Caco-2 (cell line): ENCODE measurements around the gene PNMA8B. TPM values are rescaled to one million over a fixed set of nuclear protein-coding genes. Genes with fewer than 3 reads are reported as not detected.

Experiments
- BruUV-seq: library from RNA; stranded (reverse); fragments of 400-500 nt; replicated peaks from 2 replicates; lab custom pipeline; 2021; lab: Mats Ljungman, UMichigan
- CTCF ChIA-PET: fragments of 300-600 bp; sonication (Branson Sonifier 250); formaldehyde crosslinking; loops from one replicate; lab custom pipeline; 2022; ENCODE audit warnings: antibody characterized with exemption; lab: Charles Lee
- POLR2A ChIA-PET: fragments of 300-600 bp; sonication (Branson Sonifier 250); formaldehyde crosslinking; loops from one replicate; lab custom pipeline; 2022; ENCODE audit warnings: antibody characterized with exemption; lab: Charles Lee
- DNase-seq, 2 experiments: peaks; one replicate each; pipeline versions ENCODE4 v3.0.0 to v3.0.0-alpha.2; 2020 to 2022
- H3K27me3 ChIP-seq: replicated peaks from 2 replicates; pipeline ENCODE4 v1.6.0; 2011; ENCODE audit warnings: low read length; ENCODE audit not compliant: control insufficient read depth, insufficient read depth
- H3K36me3 ChIP-seq: 2 replicates; pipeline ENCODE4 v1.5.1; 2011; ENCODE audit warnings: low read length; ENCODE audit not compliant: control insufficient read depth, insufficient read depth
- H3K4me1 ChIP-seq: fragments of 250-450 bp; sonication (Bioruptor Pico); 2 replicates; pipeline ENCODE4 v1.5.1; 2020; ENCODE audit warnings: mild to moderate bottlenecking
- H3K4me3 ChIP-seq: 2 replicates; pipeline ENCODE4 v1.5.1; 2011; ENCODE audit warnings: low read depth, mild to moderate bottlenecking, control low read depth, low read length
- H3K9me3 ChIP-seq: fragments of 250-450 bp; sonication (Bioruptor Pico); 2 replicates; pipeline ENCODE4 v1.5.1; 2020; ENCODE audit warnings: mild to moderate bottlenecking, moderate library complexity
- H3K27ac Mint-ChIP-seq: one replicate; pipeline ENCODE4 v1.8.0; 2022; ENCODE audit warnings: mixed read lengths; ENCODE audit not compliant: unreplicated experiment
- H3K27me3 Mint-ChIP-seq: one replicate; pipeline ENCODE4 v1.8.0; 2022; ENCODE audit warnings: mixed read lengths; ENCODE audit not compliant: insufficient read depth, unreplicated experiment
- H3K36me3 Mint-ChIP-seq: one replicate; pipeline ENCODE4 v1.8.0; 2022; ENCODE audit warnings: mild to moderate bottlenecking, mixed read lengths; ENCODE audit not compliant: insufficient read depth, unreplicated experiment
- H3K4me1 Mint-ChIP-seq: one replicate; pipeline ENCODE4 v1.8.0; 2022; ENCODE audit warnings: low read depth, mixed read lengths; ENCODE audit not compliant: unreplicated experiment
- H3K4me3 Mint-ChIP-seq: one replicate; pipeline ENCODE4 v1.8.0; 2022; ENCODE audit warnings: mild to moderate bottlenecking, moderate library complexity, mixed read lengths; ENCODE audit not compliant: unreplicated experiment
- H3K9me3 Mint-ChIP-seq: one replicate; pipeline ENCODE4 v1.8.0; 2022; ENCODE audit warnings: mixed read lengths; ENCODE audit not compliant: unreplicated experiment
- CTCF ChIP-seq, 2 experiments: fragments of 200-600 bp in 1 of 2; IDR thresholded peaks; 1 replicate in 1 of 2; 2 replicates in 1 of 2; pipeline versions ENCODE4 v1.5.1 to v1.8.0; 2011 to 2022; ENCODE audit warnings: antibody characterized with exemption in 1 of 2, control low read depth in 1 of 2, inconsistent platforms in 1 of 2, low read depth in 1 of 2, low read length in 1 of 2, mild to moderate bottlenecking in 1 of 2, moderate library complexity in 1 of 2; ENCODE audit not compliant: insufficient read depth in 1 of 2, severe bottlenecking in 1 of 2, unreplicated experiment in 1 of 2
- intact Hi-C: fragments of 100-400 bp; cut with micrococcal nuclease; formaldehyde crosslinking; loops from one replicate; pipeline ENCODE4 v1.10.0; 2022; ENCODE audit not compliant: unreplicated experiment
- total RNA-seq: library from RNA; stranded (reverse); gene quantifications from 2 replicates; pipeline ENCODE4 v1.2.3, GENCODE V29; 2022

Gene PNMA8B
- total RNA-seq, 1 experiment from 2014 or later: 0.11 TPM

DNA sequence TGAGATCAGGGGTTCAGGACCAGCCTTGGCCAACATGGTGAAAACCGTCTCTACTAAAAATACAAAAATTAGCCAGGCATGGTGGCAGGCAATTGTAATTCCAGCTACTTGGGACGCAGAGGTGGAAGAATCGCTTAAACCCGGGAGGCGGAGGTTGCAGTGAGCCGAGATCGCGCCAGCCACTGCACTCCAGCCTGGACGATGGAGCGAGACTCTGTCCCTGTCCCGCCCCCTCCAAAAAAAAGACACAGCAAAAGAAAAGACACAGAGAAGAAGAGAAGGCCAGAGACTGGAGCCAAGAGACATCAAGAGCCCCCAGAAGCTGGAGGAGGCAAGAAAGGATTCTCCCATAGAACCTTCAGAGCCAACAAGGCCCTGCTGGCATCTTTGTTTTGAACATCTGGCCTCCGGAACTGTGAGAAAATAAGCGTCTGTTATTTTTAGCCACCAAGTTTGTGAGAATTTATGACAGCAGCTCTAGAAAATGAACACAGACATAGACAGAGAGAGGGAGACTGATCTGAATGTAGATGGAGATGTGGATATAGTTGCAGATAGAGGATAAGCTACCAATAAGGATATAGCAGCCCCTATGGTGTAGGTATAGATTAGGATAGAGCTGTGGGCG is 25.7 kb upstream of the PNMA8B start:
- Histone ChIP-seq H3K36me3 (no peaks in the 10 kb centered on the region), H3K4me1 (no peaks in the 10 kb centered on the region), H3K9me3 (peaks cover 6% of the 10 kb centered on the region; the same call in 1 of the 2 replicates), H3K4me3 (no peak overlapping the region), H3K27me3 (no peaks in the 10 kb centered on the region)
- Mint-ChIP-seq H3K36me3 (no peaks in the 10 kb centered on the region), H3K27me3 (no peaks in the 10 kb centered on the region), H3K27ac (no peak overlapping the region), H3K4me1 (no peaks in the 10 kb centered on the region), H3K4me3 (no peak overlapping the region), H3K9me3 (no peaks in the 10 kb centered on the region)
- ChIA-PET POLR2A (no interaction called here), CTCF (interaction anchor here (0.8 kb wide), 1 partner anchor 17 kb away, joined by 5 read pairs; no protein-coding TSS in a partner anchor)
- no TSS peak for BruUV-seq
- TF ChIP-seq CTCF (IDR thresholded peaks at IDR 0.05; ENCODE audit: insufficient read depth in 1 of 2, low read depth in 1 of 2, low read length in 1 of 2, severe bottlenecking in 1 of 2, unreplicated experiment in 1 of 2): no peak
- intact Hi-C loops: no loop called here
- no peak for DNase-seq

GRCh38 chr19:46520616-46521015 is 24.9 kb upstream of the PNMA8B start:
- DNase-seq: no peak
- Mint-ChIP-seq H3K4me1 (no peaks in the 10 kb centered on the region), H3K36me3 (no peaks in the 10 kb centered on the region), H3K9me3 (no peaks in the 10 kb centered on the region), H3K4me3 (no peak overlapping the region), H3K27ac (no peak overlapping the region), H3K27me3 (no peaks in the 10 kb centered on the region)
- Histone ChIP-seq H3K36me3 (no peaks in the 10 kb centered on the region), H3K9me3 (0 out of 2 replicates have a peak, but pooled peaks cover 3% of the 10 kb centered on the region), H3K4me1 (no peaks in the 10 kb centered on the region), H3K4me3 (no peak overlapping the region), H3K27me3 (no peaks in the 10 kb centered on the region)
- ChIA-PET POLR2A (no interaction called here), CTCF (no interaction called here)
- TF ChIP-seq CTCF (IDR thresholded peaks at IDR 0.05; ENCODE audit: insufficient read depth in 1 of 2, low read depth in 1 of 2, low read length in 1 of 2, severe bottlenecking in 1 of 2, unreplicated experiment in 1 of 2): no peak
- intact Hi-C loops: no loop called here
- BruUV-seq: no TSS peak

GRCh38 chr19:46517471-46517870 is 21.8 kb upstream of the PNMA8B start:
- ChIA-PET CTCF (interaction anchor here (1.6 kb wide), 1 partner anchor 12 kb away, joined by 6 read pairs; no protein-coding TSS in a partner anchor), POLR2A (no interaction called here)
- Mint-ChIP-seq H3K4me1 (no peaks in the 10 kb centered on the region), H3K36me3 (no peaks in the 10 kb centered on the region), H3K27me3 (no peaks in the 10 kb centered on the region), H3K4me3 (no peak overlapping the region), H3K9me3 (no peaks in the 10 kb centered on the region), H3K27ac (no peak overlapping the region)
- Histone ChIP-seq H3K27me3 (no peaks in the 10 kb centered on the region), H3K4me1 (no peaks in the 10 kb centered on the region), H3K9me3 (no peaks in the 10 kb centered on the region), H3K4me3 (no peak overlapping the region), H3K36me3 (no peaks in the 10 kb centered on the region)
- TF ChIP-seq CTCF (IDR thresholded peaks at IDR 0.05; ENCODE audit: insufficient read depth in 1 of 2, low read depth in 1 of 2, low read length in 1 of 2, severe bottlenecking in 1 of 2, unreplicated experiment in 1 of 2): no peak
- BruUV-seq: no TSS peak
- DNase-seq: no peak
- intact Hi-C loops: no loop called here
